GM23338 (cell line): ENCODE measurements around the gene TSC2.

ENCODE experiments used
- CTCF ChIP-seq, 2 experiments: fragments of 200-600 bp in 1 of 2; sonication (generic) in 1 of 2; conservative IDR thresholded peaks; 2 replicates each; pipeline versions ENCODE4 v1.5.1 to v1.6.1; 2016 to 2017; ENCODE audit warnings: antibody characterized with exemption in 2 of 2, low read depth in 2 of 2, mild to moderate bottlenecking in 2 of 2, moderate library complexity in 1 of 2
- NANOG ChIP-seq: IDR thresholded peaks from 2 replicates; pipeline ENCODE4 v1.6.1; 2016; ENCODE audit warnings: antibody characterized with exemption, borderline replicate concordance

DNA sequence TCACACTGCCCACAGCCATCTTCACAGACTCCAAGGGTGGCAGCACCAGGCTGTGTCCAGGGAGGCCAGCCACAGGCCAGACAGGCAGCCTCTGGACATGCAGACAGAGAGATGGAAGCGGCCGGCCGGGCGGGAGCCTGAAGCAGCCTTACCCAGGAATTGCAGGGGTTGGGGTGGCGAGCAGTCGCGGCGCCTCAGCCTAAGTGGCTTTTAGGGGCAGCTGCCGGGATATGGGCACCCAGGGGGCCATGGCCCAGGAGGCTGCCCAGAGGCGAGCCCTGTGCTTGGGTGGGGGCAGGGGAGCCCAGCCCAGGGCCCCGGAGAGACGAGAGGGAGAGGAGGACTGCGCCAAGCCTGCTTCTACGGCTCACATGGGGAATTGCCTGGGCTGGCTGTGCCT lies 22.5 kb upstream of the TSC2 start:
- TF ChIP-seq NANOG, result no peak
- TF ChIP-seq CTCF (conservative IDR thresholded peaks at IDR 0.05; ENCODE audit: low read depth in 2 of 2), result no peak
